Right lobe of liver (tissue), 4 donors: ENCODE data around the gene KLC1.

Experiments used
- POLR2A ChIP-seq: fragments of 450-650 bp; IDR thresholded peaks from one replicate; pipeline ENCODE4 v1.6.1; 2017; ENCODE audit warnings: antibody characterized with exemption, mild to moderate bottlenecking
- TF ChIP-seq, protein P1 (sequence below), 4 donors: fragments of 200-600 bp in 3 of 4; fragments of 450-650 bp in 1 of 4; IDR thresholded peaks; one replicate each; pipeline versions ENCODE4 v1.5.1 to v1.8.0; 2016 to 2022; ENCODE audit warnings: antibody characterized with exemption in 4 of 4, mild to moderate bottlenecking in 2 of 4
- donor health status: DM: no; HTN: no; CAD: no.
- donor health status: DM: no; HTN: no; CAD: no.
- donor health status: DM: no; HTN: yes; CAD: no.

DNA sequence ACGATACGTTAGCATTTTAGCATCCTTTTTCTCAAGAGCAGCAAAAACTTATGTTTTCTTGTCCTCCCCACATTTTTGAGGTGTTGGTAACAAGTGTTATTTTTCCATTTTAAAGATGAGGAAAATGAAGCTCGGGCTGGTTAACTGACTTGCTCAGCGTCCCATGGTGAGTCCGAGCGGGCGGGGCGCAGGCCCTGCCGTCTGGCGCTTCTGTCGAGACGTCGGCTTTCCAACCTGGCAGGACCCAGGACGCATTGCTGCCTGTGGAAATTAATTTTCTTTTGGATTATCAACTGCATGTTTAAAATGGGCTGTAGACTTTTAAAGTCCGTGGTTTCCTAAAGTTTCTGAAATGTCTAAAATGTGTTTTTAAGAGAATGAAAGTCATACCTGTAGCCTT lies 55.9 kb downstream of the KLC1 start:
- TF ChIP-seq, protein P1, sequence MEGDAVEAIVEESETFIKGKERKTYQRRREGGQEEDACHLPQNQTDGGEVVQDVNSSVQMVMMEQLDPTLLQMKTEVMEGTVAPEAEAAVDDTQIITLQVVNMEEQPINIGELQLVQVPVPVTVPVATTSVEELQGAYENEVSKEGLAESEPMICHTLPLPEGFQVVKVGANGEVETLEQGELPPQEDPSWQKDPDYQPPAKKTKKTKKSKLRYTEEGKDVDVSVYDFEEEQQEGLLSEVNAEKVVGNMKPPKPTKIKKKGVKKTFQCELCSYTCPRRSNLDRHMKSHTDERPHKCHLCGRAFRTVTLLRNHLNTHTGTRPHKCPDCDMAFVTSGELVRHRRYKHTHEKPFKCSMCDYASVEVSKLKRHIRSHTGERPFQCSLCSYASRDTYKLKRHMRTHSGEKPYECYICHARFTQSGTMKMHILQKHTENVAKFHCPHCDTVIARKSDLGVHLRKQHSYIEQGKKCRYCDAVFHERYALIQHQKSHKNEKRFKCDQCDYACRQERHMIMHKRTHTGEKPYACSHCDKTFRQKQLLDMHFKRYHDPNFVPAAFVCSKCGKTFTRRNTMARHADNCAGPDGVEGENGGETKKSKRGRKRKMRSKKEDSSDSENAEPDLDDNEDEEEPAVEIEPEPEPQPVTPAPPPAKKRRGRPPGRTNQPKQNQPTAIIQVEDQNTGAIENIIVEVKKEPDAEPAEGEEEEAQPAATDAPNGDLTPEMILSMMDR (IDR thresholded peaks at IDR 0.05), result no peak
- no peak for TF ChIP-seq POLR2A
